ENCODE measurements around the gene BCAS3. TPM values are rescaled to one million over a fixed set of nuclear protein-coding genes. Genes with fewer than 3 reads are reported as not detected.
"Not testable (repeated sequence)": the region's sequence is repeated elsewhere in the genome, so short reads cannot be mapped to it uniquely, and the experiment has no call there.

The BCAS3 gene
- total RNA-seq, 4 donors from 2014 or later = 41.0 to 81.4 (median 45.6) TPM

GRCh38 chr17:60802377-60802776 is 124.7 kb downstream of the BCAS3 start:
- TF ChIP-seq POLR2AphosphoS5 (IDR thresholded peaks at IDR 0.05) (no peak), CTCF (IDR thresholded peaks at IDR 0.05) (no peak), EP300 (IDR thresholded peaks at IDR 0.05) (no peak), POLR2A (IDR thresholded peaks at IDR 0.05) (no peak)
- H3K9me3 ChIP-seq = no peaks in the 10 kb centered on the region
- no peaks in the 10 kb centered on the region for H3K27me3 ChIP-seq
- 40% methylated on average over 6 of the region's 6 CpGs for WGBS
- H3K27ac ChIP-seq = no peak overlapping the region
- no peaks in the 10 kb centered on the region for H3K4me1 ChIP-seq
- H3K4me3 ChIP-seq = no peak overlapping the region
- no peaks in the 10 kb centered on the region for H3K36me3 ChIP-seq
- no peak for DNase-seq (ENCODE audit: low spot score in 2 of 2)

- DNase-seq (ENCODE audit: low spot score in 2 of 2) = no peak
- no peak overlapping the region for H3K27ac ChIP-seq
- no peak for TF ChIP-seq POLR2A (IDR thresholded peaks at IDR 0.05)
- no peak for TF ChIP-seq EP300 (IDR thresholded peaks at IDR 0.05)
- no peak for TF ChIP-seq POLR2AphosphoS5 (IDR thresholded peaks at IDR 0.05)
- TF ChIP-seq CTCF (IDR thresholded peaks at IDR 0.05) = no peak
- no peak overlapping the region for H3K4me3 ChIP-seq
- 92% methylated on average over 6 of the region's 6 CpGs for WGBS
- no peaks in the 10 kb centered on the region for H3K36me3 ChIP-seq
- H3K27me3 ChIP-seq = no peaks in the 10 kb centered on the region
- no peaks in the 10 kb centered on the region for H3K4me1 ChIP-seq
- no peaks in the 10 kb centered on the region for H3K9me3 ChIP-seq
Measured at GRCh38 chr17:60803059-60803458, 125.4 kb downstream of the BCAS3 start.

GRCh38 chr17:60804831-60805230 is 127.2 kb downstream of the BCAS3 start:
- no peak overlapping the region for H3K4me3 ChIP-seq
- no peaks in the 10 kb centered on the region for H3K27me3 ChIP-seq
- DNase-seq (ENCODE audit: low spot score in 2 of 2) = no peak
- H3K36me3 ChIP-seq = no peaks in the 10 kb centered on the region
- H3K9me3 ChIP-seq = no peaks in the 10 kb centered on the region
- H3K27ac ChIP-seq = no peak overlapping the region
- H3K4me1 ChIP-seq = no peaks in the 10 kb centered on the region
- TF ChIP-seq POLR2A (IDR thresholded peaks at IDR 0.05) (no peak), EP300 (IDR thresholded peaks at IDR 0.05) (no peak), POLR2AphosphoS5 (IDR thresholded peaks at IDR 0.05) (no peak), CTCF (IDR thresholded peaks at IDR 0.05) (no peak)
- 96% methylated on average over 3 of the region's 3 CpGs for whole genome bisulfite sequencing

- H3K27me3 ChIP-seq = no peaks in the 10 kb centered on the region
- no peaks in the 10 kb centered on the region for H3K4me1 ChIP-seq
- TF ChIP-seq POLR2AphosphoS5 (IDR thresholded peaks at IDR 0.05) (no peak), EP300 (IDR thresholded peaks at IDR 0.05) (no peak), POLR2A (IDR thresholded peaks at IDR 0.05) (no peak), CTCF (IDR thresholded peaks at IDR 0.05) (no peak)
- H3K36me3 ChIP-seq = peaks cover 12% of the 10 kb centered on the region
- WGBS = 100% methylated on average over 1 of the region's 1 CpG
- H3K4me3 ChIP-seq = no peak overlapping the region
- H3K27ac ChIP-seq = no peak overlapping the region
- no peak for DNase-seq (ENCODE audit: low spot score in 2 of 2)
- H3K9me3 ChIP-seq = peaks cover 2% of the 10 kb centered on the region
Measured at GRCh38 chr17:60809421-60809820, 131.8 kb downstream of the BCAS3 start.

- not testable (repeated sequence) for H3K4me3 ChIP-seq; DNase-seq (ENCODE audit: low spot score in 2 of 2); H3K27ac ChIP-seq; H3K9me3 ChIP-seq; H3K27me3 ChIP-seq; H3K4me1 ChIP-seq
- peaks cover 12% of the 10 kb centered on the region for H3K36me3 ChIP-seq
- 63% methylated on average over 2 of the region's 2 CpGs for WGBS
Measured at GRCh38 chr17:60814941-60815340, 137.3 kb downstream of the BCAS3 start.

GRCh38 chr17:60817192-60817591 is 139.5 kb downstream of the BCAS3 start:
- Histone ChIP-seq H3K27me3 (no peaks in the 10 kb centered on the region), H3K9me3 (peaks cover 2% of the 10 kb centered on the region), H3K4me1 (no peaks in the 10 kb centered on the region), H3K27ac (no peak overlapping the region), H3K4me3 (no peak overlapping the region), H3K36me3 (no peaks in the 10 kb centered on the region)
- no peak for TF ChIP-seq POLR2AphosphoS5 (IDR thresholded peaks at IDR 0.05)
- no peak for TF ChIP-seq EP300 (IDR thresholded peaks at IDR 0.05)
- no peak for TF ChIP-seq POLR2A (IDR thresholded peaks at IDR 0.05)
- TF ChIP-seq CTCF (IDR thresholded peaks at IDR 0.05) = no peak
- WGBS = 74% methylated on average over 1 of the region's 1 CpG
- no peak for DNase-seq (ENCODE audit: low spot score in 2 of 2)
